NT2/D1 (cell line): ENCODE data around the gene MAP2K3.
A peak's percentile ranks its signal among the peaks of the same experiment; 100 is the strongest.

Experiments used
- DNase-seq: peaks from one replicate; pipeline ENCODE4 v3.0.0-alpha.2; 2011; ENCODE audit warnings: low read depth, low spot score
- H3K27me3 ChIP-seq: 2 replicates; pipeline ENCODE4 v1.6.0; 2011; ENCODE audit warnings: mild to moderate bottlenecking; ENCODE audit not compliant: insufficient read length, insufficient read depth
- H3K36me3 ChIP-seq: 2 replicates; pipeline ENCODE4 v1.6.1; 2011; ENCODE audit warnings: mild to moderate bottlenecking, low read length, mixed read lengths; ENCODE audit not compliant: insufficient read depth, insufficient read length
- H3K4me1 ChIP-seq: 2 replicates; pipeline ENCODE4 v1.5.1; 2011; ENCODE audit not compliant: insufficient read depth, insufficient read length
- H3K4me3 ChIP-seq: 2 replicates; pipeline ENCODE4 v1.5.1; 2011; ENCODE audit warnings: low read depth; ENCODE audit not compliant: insufficient read length
- H3K9ac ChIP-seq: 2 replicates; pipeline ENCODE4 v1.6.0; 2011; ENCODE audit warnings: low read depth; ENCODE audit not compliant: insufficient read length
- H3K9me3 ChIP-seq: 2 replicates; pipeline ENCODE4 v1.5.1; 2011; ENCODE audit warnings: mild to moderate bottlenecking, low read length; ENCODE audit not compliant: insufficient read depth
- SUZ12 ChIP-seq: IDR thresholded peaks from 2 replicates; pipeline ENCODE4 v1.6.1; 2011; ENCODE audit not compliant: insufficient read length, insufficient read depth; ENCODE audit errors: extremely low read depth
- YY1 ChIP-seq: IDR thresholded peaks from 2 replicates; pipeline ENCODE4 v1.6.1; 2011; ENCODE audit not compliant: insufficient read length, insufficient read depth
- ZNF274 ChIP-seq: IDR thresholded peaks from 2 replicates; pipeline ENCODE4 v1.6.1; 2011; ENCODE audit warnings: mild to moderate bottlenecking, low read depth, low read length

MAP2K3 gene

DNA sequence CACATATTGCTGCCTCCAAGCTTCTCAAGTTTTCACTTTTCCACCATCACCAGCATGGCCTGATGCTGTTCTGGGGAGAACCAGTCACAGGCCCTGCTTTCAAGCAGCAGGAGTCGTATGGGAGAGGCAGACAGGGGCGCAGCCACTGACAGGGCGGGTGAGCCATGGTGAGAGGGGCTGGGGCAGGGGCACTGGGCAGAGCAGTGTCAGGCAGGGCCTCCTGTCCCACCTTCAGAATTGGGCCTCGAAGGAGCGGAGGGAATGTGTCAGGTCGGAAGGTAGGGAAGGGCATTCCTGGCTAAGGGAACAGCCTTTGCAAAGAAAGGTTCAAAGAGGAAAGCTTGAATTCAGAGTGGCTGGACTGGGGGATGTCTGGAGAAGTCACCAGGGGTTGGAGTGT, 4.9 kb upstream of the MAP2K3 start:
- H3K4me3 ChIP-seq: no peak overlapping the region
- peak overlapping the region; percentile 16 for H3K9ac ChIP-seq
- H3K27me3 ChIP-seq: peaks cover 54% of the 10 kb centered on the region
- peaks cover 5% of the 10 kb centered on the region for H3K4me1 ChIP-seq
- H3K9me3 ChIP-seq: no peaks in the 10 kb centered on the region
- no peak for DNase-seq
- TF ChIP-seq SUZ12: no peak
- TF ChIP-seq YY1: no peak
- TF ChIP-seq ZNF274: no peak
- H3K36me3 ChIP-seq: no peaks in the 10 kb centered on the region

- Histone ChIP-seq H3K9ac (no peak overlapping the region), H3K27me3 (peaks cover 49% of the 10 kb centered on the region), H3K36me3 (no peaks in the 10 kb centered on the region), H3K4me3 (no peak overlapping the region), H3K4me1 (peaks cover 4% of the 10 kb centered on the region), H3K9me3 (no peaks in the 10 kb centered on the region)
- no peak for TF ChIP-seq YY1
- no peak for TF ChIP-seq SUZ12
- TF ChIP-seq ZNF274: no peak
- DNase-seq: peak; percentile 48
Observed at GRCh38 chr17:21280081-21280518, 4.4 kb upstream of the MAP2K3 start.

GRCh38 chr17:21282231-21282630, 2.3 kb upstream of the MAP2K3 start:
- no peak for DNase-seq
- peaks cover 31% of the 10 kb centered on the region for H3K27me3 ChIP-seq
- no peaks in the 10 kb centered on the region for H3K9me3 ChIP-seq
- TF ChIP-seq SUZ12 (no peak), ZNF274 (no peak), YY1 (no peak)
- H3K4me3 ChIP-seq: no peak overlapping the region
- peaks cover 4% of the 10 kb centered on the region for H3K36me3 ChIP-seq
- no peak overlapping the region for H3K9ac ChIP-seq
- H3K4me1 ChIP-seq: peaks cover 11% of the 10 kb centered on the region

GRCh38 chr17:21282850-21283249, 1.7 kb upstream of the MAP2K3 start:
- Histone ChIP-seq H3K4me3 (no peak overlapping the region), H3K27me3 (peaks cover 28% of the 10 kb centered on the region), H3K4me1 (peaks cover 16% of the 10 kb centered on the region), H3K9ac (no peak overlapping the region), H3K9me3 (no peaks in the 10 kb centered on the region), H3K36me3 (peaks cover 10% of the 10 kb centered on the region)
- TF ChIP-seq SUZ12 (no peak), YY1 (no peak), ZNF274 (no peak)
- no peak for DNase-seq

DNA sequence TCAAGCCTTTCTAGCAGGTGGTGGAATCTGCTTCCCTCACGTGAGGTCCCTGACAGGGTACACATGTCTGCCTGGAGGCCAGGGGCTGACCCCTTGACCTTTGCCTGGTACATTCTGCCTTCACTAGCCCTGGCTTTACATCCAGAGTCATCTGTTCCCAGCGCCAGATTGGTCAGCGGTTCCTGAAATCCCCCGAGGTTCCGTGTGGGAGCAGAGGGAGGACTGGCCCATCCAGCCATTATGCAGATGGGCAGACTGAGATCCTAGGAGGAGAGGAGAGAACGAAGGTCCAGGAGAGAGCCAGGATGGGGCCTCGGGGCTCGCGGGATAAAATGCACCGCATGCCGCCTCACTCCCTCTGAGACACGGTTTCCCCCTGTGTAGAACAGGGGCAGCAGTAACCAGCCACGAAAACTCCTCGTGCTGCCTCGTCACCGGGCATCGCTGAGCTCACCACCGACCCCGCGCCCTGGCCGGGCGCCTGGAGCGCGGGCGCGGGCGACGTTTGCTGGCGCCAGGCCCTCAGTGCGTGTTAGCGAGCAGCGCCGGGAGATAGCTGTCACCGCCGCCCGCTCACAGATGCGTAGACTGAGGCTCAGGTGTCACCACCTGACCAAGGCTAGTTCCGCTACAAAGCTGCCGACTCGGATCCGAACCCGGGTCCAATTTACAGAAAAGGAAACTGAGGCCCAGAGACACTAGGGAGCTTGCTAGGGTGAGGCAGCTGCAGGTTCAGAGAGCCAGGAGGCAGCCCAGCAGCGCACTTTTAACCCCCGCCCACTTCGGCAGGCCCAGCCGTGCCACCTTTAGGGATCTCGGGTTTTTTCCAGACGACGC, 811 bp upstream of the MAP2K3 start:
- peaks cover 21% of the 10 kb centered on the region for H3K4me1 ChIP-seq
- TF ChIP-seq SUZ12: no peak
- TF ChIP-seq YY1: no peak
- no peak for TF ChIP-seq ZNF274
- H3K36me3 ChIP-seq: peaks cover 16% of the 10 kb centered on the region
- H3K9ac ChIP-seq: peak overlapping the region; percentile 56
- peaks cover 23% of the 10 kb centered on the region for H3K27me3 ChIP-seq
- no peak overlapping the region for H3K4me3 ChIP-seq
- DNase-seq: no peak
- no peaks in the 10 kb centered on the region for H3K9me3 ChIP-seq

DNA sequence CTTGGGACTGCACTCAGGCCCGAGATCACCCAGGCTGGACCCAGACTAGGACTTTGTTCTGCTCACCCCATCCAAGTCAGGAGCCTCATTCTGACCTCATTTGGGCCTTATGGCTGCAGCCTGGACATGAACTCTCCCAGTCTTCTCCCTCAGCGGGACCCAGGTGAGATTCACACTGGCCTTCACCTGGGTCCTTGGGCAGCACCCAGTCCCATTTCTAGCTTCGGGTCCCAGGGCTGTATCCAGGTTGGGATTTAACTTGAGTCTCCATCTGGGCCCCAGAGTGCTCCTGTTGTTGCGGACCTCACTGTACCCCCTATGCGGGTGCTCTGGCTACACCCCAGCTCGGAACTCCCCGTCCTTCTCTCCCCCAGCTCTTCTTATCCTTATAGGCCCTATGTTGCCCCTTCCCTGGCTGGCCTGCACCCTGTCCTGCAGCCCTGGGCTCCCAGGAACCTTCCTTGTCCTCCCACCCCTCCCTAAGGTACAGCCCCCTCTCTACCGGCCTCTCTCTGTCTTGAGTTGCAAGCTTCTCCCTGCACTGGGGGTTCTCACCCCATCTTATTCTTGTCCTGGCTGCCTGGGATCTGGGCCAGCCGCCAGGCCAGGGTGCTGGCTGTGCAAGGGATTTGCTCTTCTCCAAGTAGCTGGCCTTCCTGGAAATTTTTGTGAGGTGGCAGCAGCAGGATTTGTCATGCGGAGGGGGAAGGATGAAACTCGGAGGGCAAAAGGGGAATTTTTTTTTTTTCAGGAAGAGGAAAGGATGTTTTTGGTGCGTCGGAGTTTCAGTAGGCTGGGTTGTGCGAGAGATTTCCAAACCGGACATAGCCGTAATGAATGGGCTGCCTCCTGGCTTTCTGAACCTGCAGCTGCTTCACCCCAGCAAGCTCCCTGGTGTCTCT, 904 bp downstream of the MAP2K3 start:
- H3K9me3 ChIP-seq: no peaks in the 10 kb centered on the region
- H3K4me1 ChIP-seq: peaks cover 21% of the 10 kb centered on the region
- TF ChIP-seq ZNF274: no peak
- H3K4me3 ChIP-seq: peak overlapping the region; percentile 53
- peak overlapping the region; percentile 82 for H3K9ac ChIP-seq
- H3K36me3 ChIP-seq: peaks cover 29% of the 10 kb centered on the region
- peaks cover 21% of the 10 kb centered on the region for H3K27me3 ChIP-seq
- DNase-seq: no peak
